ENCODE data around the gene ADCY9.

DNA sequence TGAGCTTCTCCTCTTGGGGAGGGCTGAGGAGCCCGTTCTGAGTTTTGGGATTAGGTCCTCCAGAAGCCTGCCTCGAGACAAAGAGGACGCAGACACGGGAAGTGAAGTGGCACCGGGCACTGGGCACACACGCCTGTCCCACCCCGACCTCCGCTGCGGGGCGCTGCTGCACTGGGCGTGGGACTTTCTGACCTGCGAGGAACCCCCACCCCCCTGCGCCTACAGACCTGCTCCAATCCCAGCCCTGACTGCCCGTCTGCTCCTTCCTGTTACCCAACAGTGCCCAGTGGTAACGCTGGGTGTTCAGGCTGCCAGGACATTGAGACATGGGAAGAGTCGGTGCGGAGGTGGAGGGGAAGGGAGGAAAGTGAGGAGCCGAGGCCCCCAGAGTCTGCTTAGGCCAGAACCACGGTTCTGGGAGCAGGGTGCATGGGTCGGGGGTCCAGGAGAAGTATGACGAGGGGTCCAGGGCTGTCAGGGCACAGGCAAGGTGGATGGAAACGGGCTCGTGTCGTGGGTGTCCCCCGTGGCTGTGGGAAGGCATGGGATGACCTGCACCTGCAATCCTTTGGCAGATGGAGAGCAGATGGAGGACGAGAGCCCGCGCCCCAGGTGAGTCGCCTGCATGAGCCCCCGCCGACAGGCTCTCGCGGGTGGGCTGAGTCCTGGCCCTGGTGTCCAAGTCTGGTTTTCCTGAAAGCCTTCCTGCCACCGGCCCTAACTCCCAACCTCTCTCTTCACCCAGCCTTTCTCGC lies 123.8 kb downstream of the ADCY9 start:
- TF ChIP-seq POLR2A (IDR thresholded peaks at IDR 0.05; ENCODE audit: low read length) (no peak), GATA1 (IDR thresholded peaks at IDR 0.05; ENCODE audit: low read depth, low read length) (no peak)

All from erythroblast (primary cell).